Nucleus accumbens (tissue), 56 donors: ENCODE measurements around the gene PDXK.
A peak's percentile ranks its signal among the peaks of the same experiment; 100 is the strongest.

Experiments
- DNase-seq, 56 donors: peaks; one replicate each; lab custom pipeline; 2025; lab: John Stamatoyannopoulos, UW

PDXK gene

DNA sequence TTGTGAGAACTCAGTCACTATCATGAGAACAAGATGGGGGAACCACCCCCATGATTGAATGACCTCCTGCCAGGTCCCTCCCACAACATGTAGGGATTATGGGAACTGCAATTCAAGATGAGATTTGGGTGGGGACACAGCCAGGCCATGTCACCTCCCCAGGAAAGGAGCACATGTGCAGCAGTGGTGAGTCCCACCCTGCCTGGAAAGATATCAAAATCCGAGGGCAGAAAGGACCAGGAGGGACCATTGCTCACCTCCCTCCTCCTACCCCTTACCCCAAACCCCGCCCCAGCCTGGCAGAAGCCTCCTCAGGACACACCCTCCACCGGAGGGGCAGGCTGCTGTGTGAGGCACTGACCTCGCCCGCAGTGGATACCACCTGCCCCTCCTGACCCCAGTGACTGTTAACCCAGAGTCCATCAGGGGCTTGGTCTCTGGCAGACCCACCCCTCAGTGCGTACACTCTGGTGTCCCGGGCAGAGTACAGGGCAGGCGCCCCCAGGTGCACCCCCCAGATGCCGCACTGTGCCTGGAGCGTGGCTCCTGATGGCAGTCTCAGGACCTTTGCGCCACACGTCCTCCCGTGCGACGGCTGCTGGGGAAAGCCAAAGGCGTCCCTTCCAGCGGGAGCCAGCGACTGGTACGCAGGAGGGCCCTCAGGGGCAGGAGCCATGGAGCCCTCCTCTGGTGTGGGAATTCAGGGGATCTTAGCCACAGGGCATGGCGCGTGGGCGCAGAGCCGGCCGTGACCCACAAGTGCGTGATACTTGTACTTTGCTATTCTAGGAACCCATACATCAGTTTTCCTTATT lies 20.9 kb downstream of the PDXK start:
- DNase-seq, result peak in 1 of 56 donors; percentile 24

DNA sequence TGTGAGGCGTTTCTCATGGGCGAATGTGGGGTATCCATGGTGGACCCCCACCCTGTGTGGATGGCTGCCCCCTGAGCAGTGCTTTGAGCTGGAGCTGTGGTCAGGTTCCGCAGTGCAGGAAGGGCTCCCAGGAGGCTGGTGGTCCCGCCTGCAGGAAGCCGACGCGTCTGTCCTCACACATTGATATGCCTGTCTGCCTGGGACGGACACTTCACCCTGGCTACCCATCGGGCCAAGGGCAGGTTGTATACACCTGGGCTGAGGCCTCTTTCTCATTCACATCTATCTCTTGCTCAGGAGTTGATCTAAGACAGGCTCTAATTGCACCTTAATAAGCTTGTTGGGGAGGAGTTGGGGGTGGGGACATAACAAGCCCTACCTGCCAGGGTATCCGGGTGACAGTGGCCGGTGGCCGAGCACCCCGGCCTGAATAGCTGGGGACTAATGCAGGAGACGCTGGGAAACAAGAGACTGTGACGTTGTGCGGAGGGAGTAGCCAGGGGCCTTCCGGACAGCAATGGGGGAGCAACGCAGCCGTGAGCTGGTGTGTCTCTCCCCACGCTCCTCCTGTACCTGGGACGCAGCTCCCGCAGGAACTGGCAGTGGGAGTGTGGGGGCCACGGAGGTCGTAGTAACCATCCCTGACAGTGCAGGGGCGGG lies 21.7 kb downstream of the PDXK start:
- peak in 44 of 56 donors; percentile 27 to 85 (median 51) for DNase-seq

DNA sequence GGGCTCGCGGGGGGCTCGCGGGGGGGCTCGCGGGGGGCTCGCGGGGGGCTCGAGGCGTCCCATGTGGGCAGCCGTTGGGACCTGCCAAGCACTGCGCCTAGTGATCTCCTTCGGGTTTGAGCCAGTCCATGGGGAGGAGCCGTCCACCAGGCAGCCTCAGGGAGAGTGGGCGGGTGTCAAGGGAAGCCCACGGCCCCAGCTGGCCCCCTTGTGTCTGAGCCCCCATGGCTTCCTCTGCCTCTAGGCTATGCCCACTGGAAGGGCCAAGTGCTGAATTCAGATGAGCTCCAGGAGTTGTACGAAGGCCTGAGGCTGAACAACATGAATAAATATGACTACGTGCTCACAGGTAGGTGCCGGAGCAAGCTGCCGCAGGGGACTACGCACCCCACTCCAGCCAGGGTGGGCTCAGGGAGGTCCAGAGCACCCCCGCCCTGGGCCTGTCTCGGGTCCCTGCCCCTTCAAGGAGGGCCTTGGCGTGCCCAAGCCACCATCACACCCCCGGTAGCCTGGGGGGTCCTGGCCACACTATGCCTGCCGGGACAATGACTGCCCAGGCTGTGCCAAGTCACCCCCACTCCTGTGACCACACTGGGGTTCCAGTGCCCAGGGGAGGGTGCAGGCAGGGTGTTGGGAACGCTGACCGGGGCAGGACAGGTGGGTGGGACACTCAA lies 22.6 kb downstream of the PDXK start:
- no peak for DNase-seq

DNA sequence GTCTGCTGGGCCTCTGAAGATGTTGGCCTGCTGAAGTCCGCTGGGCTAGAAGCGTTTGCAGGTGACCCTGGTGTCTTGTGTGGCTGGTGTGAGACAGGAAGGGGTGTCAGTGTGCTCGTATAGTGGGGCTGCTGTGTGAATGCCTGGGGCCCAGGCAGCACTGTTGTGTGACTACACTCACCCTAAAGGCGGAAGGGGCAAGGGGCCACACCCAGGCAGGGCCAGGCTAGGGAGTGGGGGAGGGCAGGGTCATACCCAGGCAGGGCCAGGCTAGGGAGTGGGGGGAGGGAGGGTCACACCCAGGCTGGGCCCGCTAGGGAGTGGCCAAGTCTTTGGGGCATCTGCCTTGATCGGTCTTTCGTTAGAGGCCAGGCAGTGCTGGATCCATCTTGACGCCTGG lies 25.0 kb downstream of the PDXK start:
- no peak for DNase-seq

DNA sequence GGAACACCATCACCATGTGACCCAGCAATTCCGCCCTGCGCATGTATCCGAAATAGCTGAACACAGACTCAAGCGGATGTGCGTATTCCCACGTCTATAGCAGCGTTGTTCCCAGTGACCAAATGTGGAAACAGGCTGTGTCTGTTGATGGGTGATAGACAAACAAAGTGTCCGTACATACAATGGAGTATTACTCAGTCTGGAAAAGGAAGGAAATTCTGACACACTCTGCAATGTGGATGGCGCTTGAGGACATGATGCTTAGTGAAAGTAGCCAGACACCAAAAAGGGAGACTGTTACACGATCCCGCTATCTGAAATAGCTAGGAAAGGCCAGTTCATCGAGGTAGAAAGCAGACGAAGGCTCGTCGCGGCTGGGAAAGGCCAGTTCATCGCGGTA lies 25.8 kb downstream of the PDXK start:
- no peak for DNase-seq

DNA sequence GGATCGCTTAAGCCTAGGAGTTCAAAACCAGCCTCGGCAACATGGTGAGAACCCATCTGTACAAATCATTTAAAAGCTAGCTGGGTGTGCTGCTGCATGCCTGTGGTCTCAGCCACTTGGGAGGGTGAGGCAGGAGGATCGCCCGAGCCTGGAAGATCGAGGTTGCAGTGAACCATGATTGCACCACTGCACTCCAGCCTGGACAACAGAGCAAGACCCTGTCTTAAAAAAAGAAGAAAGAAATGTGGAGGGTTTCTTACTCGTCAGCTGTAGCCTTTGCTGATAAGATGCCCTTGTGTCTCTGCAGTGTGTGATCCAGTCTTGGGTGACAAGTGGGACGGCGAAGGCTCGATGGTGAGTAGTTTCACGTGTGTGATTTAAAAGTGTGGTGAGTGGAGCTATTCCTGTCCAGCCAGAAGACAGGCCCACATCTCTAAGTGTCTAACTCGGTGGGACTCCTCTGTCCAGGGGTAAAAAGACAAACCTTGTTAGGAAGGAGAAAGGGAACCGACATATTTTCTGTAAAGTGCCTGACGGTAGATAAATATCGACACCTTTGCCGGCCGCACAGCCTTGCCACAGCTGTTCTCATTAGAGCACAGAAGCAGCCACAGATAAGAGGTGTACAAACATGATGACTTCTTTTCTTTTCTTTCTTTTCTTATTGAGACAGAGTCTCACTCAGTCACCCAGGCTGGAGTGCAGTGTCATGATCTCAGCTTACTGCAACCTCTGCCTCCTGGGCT lies 27.0 kb downstream of the PDXK start:
- no peak for DNase-seq

DNA sequence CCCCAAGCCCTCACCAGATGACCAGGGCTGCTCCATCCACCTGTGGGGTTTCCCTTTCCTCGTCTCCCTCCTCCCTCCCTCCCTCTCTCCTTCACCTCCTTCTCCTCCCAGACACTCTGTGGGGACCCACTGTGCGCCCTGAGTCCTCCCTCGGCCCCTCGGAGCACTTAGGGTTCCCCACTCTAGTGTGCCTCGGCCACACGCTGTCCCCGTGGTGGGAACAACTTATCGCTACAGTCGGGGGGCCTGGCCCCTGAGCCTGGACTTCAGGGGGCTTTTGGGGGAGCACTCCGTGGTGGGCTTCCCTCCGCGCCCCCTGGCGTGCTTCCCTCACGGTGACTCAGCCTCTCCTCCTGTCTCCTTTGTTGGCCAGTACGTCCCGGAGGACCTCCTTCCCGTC lies 29.7 kb downstream of the PDXK start:
- no peak for DNase-seq

DNA sequence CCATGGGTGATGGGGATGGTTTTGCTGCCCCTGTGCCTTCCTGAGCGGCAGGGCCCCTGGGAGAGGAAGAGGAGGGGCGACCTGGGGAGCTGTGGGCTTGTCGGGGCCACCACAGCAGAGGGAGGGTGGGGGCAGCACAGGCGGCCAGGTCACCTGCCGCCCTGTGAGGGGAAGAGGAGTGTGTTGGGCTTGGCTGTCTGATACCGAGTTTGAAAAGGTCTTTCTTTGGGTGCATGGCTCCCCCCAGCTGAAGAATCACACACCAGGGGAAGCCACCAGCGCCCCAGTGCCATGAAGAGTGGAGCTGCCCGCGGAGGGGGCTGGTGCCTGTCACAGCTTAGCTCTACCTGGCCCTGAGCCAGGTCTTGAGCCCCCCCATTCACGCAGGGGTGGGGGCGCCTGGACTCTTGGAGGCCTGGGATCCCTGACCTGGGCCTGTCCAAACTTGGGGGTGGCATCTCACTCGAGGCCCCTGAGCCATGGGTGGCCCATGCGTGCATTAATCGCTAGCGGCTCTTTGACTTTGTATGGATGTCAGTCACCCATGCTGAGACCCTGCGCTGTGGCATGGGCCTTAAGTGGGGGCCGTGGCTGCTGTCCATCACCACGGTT lies 30.8 kb downstream of the PDXK start:
- DNase-seq, result no peak

DNA sequence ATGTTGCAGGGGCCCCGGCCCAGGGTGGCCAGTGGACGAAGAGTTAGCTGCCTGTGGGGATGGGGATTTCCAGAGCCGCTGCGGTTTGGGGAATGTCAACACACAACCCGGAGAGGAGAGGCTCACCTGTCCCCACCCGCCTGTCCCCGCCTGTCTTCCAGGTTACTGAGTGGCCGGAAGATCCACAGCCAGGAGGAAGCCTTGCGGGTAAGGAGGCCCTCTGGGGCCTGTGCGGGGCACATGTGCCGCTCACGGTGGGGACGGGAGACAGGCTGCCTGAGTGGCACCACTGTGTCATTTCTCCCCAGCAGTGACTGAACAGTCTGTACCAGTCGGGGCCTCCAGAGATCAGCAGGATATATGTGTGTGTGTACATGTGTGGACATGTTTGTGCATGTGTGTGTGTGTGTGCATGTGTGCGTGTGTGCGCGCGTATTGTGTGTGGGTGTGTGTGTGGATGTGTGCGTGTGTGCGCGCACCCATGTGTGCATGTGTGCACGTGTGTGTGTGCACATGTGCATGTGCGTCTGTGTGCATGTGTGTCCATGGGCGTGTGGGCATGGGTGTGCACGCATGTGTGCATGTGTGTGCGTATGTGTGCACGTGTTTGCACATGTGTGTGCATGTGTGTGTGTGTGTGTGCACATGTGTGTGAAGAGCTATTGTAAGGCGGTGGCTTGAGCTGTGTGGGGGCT lies 31.6 kb downstream of the PDXK start:
- no peak for DNase-seq

DNA sequence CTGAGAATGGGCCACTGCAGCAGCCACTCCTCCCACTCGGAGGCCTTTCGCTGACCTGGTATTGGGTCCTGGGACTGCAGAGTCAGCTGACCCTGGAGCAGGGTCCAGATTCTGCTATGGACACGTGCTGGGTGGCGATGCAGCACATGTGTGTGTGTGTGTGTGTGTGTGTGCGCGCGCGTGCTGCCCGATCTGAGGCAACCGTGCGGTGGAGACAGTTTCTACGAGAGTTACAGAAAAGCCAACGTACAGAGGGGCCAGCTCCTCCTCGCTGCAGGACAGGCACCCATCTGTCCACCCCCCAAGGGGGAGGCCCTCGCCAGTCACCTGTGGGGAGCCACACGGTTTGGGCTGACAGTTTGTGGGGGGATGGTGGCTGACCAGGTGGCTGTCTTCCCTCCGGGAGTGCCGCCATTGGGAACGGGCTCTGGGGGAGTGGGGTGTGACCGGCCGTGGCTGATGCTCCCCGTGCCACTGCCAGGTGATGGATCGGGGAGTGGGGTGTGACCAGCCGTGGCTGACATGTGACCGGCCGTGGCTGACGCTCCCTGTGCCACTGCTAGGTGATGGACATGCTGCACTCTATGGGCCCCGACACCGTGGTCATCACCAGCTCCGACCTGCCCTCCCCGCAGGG lies 33.1 kb downstream of the PDXK start:
- no peak for DNase-seq

DNA sequence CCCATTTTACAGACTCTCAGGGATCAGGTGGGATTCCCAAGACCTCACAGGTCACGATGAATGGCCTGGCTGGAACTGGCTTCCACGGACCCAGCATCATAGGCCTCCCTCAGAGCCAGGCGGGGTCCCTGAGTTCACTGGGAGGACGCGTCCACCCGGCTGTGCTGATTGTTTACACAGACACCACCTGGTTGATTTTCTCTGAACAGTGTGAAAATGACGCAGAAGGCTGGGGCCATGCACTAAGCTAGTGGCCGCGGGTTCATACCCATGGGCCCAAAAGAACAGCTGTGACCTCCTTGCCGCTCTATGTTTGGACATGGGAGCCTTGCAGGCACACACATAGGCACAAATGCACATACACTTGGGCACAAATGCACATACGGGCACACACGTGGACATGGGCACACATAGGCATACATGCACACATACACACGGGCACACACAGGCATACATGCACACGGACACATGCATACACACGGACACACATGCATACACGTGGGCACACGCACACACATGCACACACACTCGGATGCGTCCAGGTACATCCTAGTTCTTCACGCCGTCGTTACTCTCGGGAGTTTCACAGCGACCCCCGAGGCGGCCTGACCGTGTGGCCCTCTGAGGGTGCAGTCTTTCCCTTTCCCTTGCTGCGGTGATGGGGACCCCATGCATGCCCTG lies 34.0 kb downstream of the PDXK start:
- DNase-seq, result no peak

DNA sequence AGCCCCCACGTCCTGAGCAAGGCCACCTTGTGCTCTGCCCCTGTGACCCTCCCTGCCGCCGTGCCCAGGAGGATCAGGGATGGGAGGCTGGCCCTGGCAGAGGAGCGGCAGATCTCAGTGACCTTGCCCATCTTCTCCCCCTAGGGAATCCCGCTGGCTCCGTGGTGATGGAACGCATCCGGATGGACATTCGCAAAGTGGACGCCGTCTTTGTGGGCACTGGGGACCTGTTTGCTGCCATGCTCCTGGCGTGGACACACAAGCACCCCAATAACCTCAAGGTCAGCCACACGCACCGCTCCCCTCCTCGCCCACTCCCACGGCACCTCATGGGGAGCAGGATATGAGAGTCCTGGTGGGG lies 34.5 kb downstream of the PDXK start:
- DNase-seq, result no peak

DNA sequence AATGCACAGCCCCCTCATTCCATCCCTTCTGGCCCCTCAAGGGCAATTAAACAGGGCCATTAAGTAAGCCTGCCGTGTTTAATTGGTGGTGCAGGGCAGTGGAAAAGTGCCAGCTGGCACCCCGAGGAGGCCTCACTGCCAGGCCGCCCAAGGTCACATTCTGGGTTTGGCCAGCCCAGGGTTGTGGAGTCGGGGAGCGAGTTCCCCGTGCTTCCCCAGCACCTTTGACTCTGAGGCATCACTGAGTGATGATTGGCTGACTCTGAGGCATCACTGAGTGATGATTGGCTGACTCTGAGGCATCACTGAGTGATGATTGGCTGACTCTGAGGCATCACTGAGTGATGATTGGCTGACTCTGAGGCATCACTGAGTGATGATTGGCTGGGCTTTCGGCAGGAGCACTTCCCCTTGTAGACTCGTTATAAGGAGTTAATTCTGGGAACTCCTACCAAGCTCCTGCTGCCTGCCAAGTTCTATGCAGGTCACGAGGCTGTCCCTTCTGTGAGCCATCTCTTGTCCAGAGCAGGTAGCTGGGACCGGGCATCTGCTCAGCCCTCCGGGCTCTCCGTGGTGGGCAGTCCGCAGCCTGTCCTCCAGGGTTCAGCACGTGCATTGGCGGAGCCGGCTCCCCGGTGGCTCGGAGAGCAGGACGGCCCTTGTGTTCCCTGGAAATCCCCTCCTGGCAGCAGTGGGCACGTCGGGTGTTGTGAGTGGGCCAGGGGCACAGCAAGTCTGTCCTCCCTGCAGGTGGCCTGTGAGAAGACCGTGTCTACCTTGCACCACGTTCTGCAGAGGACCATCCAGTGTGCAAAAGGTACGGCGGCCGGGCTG lies 36.2 kb downstream of the PDXK start:
- DNase-seq, result peak in 2 of 56 donors; percentile 21 to 23

DNA sequence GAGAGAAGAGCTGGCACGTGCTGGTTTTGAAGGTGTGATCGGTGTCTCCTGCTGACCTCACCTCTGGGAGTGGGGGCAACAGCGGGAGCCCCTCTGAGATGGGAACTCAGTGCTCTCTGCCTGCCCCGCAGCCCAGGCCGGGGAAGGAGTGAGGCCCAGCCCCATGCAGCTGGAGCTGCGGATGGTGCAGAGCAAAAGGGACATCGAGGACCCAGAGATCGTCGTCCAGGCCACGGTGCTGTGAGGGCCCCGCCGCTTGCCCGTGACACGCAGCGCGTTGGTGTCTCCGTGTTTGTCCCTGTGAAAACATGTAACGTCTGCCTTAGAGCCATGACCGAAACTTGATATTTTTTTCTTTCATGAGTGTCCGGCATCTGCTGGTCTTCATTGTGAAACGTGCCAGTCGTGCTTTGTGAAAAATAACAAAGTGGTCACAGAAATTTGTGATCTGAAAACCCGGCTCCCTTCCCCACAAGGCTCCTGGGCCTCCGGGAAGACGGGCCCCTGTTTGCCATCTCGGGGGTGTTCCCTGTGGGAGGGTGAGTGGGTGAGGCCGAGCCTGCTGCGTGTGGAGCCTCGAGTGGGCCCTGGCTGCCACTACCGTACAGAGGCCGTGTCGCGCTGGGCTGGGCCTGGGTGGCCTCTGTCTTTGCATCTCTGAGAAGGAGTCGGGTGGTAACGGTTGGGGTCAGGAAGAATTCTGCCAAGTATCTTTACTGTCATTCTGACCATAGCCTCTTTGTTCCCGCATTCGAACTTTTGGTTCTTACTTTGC lies 37.1 kb downstream of the PDXK start:
- no peak for DNase-seq

DNA sequence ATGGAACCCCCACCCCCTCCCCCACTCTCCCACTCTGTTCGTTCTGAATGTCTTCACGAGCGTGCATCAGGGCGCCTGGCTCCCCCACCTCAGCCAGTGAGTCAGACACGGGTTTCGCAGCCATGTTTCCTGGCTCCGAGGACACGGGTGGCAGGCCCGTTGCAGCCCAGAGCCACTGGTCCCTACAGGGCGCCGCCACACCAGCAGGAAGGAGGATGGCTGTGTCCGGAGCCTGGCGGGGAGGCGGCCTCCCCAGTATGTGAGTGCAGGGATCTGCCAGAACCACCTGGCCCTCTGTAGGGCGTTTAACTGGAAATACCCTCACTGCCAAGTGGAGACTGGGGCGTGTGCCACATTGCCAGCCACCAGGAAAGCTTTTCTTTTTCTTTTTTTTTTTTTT lies 38.7 kb downstream of the PDXK start:
- peak in 10 of 56 donors; percentile 6 to 51 (median 25) for DNase-seq

DNA sequence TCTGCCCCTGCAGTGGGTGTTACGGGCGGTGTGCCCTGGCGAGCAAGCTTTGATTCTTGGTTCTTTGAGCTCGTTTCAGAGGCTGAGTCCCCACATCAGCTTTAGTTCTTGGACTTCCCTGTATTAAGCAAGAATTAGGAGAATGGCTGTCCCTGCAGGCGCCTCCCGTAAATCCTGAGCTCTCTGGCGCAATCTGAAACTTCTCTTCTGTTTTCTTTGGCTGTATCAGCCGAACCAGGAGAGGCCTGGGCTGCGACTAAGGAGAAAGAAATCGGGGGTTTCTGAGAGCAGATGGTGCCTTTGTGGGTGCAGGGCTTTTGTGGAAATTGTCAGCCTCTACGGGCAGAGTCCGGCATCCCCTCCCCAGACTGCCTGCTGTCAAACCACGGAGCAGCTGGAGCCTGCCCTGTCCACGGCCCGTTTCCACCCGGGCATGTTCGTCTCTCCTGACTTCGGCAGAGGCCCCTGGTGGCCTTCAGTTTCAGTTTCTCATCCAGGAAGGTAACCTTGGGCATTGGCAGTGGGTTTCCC lies 39.2 kb downstream of the PDXK start:
- DNase-seq, result peak in 2 of 56 donors; percentile 23 to 25

DNA sequence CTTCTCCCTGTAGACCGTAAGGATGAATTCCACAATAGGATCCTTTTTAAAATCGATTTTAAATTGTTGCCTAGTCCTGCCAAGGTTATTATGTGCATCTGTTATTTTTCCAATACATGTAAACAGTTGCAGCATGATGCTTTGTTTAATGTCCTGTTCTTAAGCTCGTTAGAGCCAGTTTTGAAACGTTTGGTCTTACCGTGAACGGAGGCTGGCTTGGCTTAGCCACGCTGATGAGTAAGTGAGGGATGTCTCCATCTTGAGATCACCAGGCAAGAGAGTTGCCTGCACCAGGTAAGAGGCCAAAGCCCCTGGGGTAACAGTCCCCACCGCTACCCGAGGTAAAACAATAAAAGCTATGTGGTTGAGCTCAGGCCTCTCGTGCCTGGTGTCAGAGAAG lies 39.9 kb downstream of the PDXK start:
- DNase-seq, result no peak
